WERI-Rb-1 (cell line): ENCODE data around the gene LGI4.
"Not testable (repeated sequence)": the region's sequence is repeated elsewhere in the genome, so short reads cannot be mapped to it uniquely, and the experiment has no call there.

Experiments
- DNase-seq: peaks from one replicate; pipeline ENCODE4 v3.0.0-alpha.2; 2020
- H3K27ac ChIP-seq: fragments of 250-450 bp; sonication (Bioruptor Pico); 2 replicates; pipeline ENCODE4 v1.5.1; 2020; ENCODE audit warnings: mild to moderate bottlenecking, moderate library complexity
- H3K27me3 ChIP-seq: fragments of 250-450 bp; sonication (Bioruptor Pico); 2 replicates; pipeline ENCODE4 v1.5.1; 2021; ENCODE audit warnings: mild to moderate bottlenecking, low read depth, moderate library complexity; ENCODE audit not compliant: insufficient read depth, severe bottlenecking
- H3K36me3 ChIP-seq: fragments of 250-450 bp; sonication (Bioruptor Pico); 2 replicates; pipeline ENCODE4 v1.5.1; 2020; ENCODE audit warnings: mild to moderate bottlenecking, moderate library complexity
- H3K4me3 ChIP-seq: 2 replicates; pipeline ENCODE4 v1.5.1; 2011; ENCODE audit warnings: low read depth, mild to moderate bottlenecking, control low read depth, low read length
- H3K9me3 ChIP-seq: fragments of 250-450 bp; sonication (Bioruptor Pico); 2 replicates; pipeline ENCODE4 v1.5.1; 2021; ENCODE audit warnings: mild to moderate bottlenecking, moderate library complexity; ENCODE audit not compliant: severe bottlenecking
- TF ChIP-seq, protein P1 (sequence below): IDR thresholded peaks from 2 replicates; pipeline ENCODE4 v1.5.1; 2011; ENCODE audit warnings: low read depth, mild to moderate bottlenecking, control low read depth, inconsistent platforms, low read length

LGI4 gene

GRCh38 chr19:35136231-35136630 lies 1.4 kb upstream of the LGI4 start:
- Histone ChIP-seq H3K4me3 (no peak overlapping the region), H3K27ac (no peak overlapping the region), H3K9me3 (no peaks in the 10 kb centered on the region), H3K36me3 (peaks cover 3% of the 10 kb centered on the region; the same call in 1 of the 2 replicates), H3K27me3 (no peaks in the 10 kb centered on the region)
- TF ChIP-seq, protein P1, sequence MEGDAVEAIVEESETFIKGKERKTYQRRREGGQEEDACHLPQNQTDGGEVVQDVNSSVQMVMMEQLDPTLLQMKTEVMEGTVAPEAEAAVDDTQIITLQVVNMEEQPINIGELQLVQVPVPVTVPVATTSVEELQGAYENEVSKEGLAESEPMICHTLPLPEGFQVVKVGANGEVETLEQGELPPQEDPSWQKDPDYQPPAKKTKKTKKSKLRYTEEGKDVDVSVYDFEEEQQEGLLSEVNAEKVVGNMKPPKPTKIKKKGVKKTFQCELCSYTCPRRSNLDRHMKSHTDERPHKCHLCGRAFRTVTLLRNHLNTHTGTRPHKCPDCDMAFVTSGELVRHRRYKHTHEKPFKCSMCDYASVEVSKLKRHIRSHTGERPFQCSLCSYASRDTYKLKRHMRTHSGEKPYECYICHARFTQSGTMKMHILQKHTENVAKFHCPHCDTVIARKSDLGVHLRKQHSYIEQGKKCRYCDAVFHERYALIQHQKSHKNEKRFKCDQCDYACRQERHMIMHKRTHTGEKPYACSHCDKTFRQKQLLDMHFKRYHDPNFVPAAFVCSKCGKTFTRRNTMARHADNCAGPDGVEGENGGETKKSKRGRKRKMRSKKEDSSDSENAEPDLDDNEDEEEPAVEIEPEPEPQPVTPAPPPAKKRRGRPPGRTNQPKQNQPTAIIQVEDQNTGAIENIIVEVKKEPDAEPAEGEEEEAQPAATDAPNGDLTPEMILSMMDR, result no peak
- peak; percentile 11 for DNase-seq

- H3K9me3 ChIP-seq, result no peaks in the 10 kb centered on the region
- TF ChIP-seq, protein P1, result peak; percentile 89
- peak; percentile 92 for DNase-seq
- peak overlapping the region; percentile 29 for H3K4me3 ChIP-seq
- H3K27me3 ChIP-seq, result no peaks in the 10 kb centered on the region
- H3K27ac ChIP-seq, result peak overlapping the region; percentile 81
- H3K36me3 ChIP-seq, result peaks cover 4% of the 10 kb centered on the region; the same call in 1 of the 2 replicates
These were observed 590 bp upstream of the LGI4 start for GRCh38 chr19:35135389-35135909.

DNA sequence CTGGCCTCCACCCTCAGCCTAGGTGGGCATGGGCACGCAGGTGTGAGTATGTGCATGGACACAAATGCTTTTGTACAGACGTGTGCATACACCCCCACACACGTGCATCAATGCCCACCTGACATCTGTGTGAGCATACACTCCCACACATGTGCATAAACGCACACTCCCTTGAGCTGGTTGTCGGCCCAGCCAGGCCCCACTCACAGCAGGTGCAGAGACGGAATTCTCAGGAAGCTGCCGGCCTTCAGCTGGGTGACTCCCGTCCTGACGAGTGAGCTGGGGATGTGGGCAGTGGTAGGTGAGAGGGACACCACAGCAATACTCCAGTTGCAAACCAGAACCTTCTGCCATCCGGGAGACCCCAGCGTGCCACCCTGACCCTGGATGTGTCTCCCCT lies 1.0 kb downstream of the LGI4 start:
- H3K9me3 ChIP-seq, result no peaks in the 10 kb centered on the region
- TF ChIP-seq, protein P1, result no peak
- H3K27ac ChIP-seq, result peak overlapping the region; percentile 81
- H3K4me3 ChIP-seq, result no peak overlapping the region
- no peak for DNase-seq
- H3K27me3 ChIP-seq, result no peaks in the 10 kb centered on the region
- peaks cover 4% of the 10 kb centered on the region; the same call in 1 of the 2 replicates for H3K36me3 ChIP-seq

- TF ChIP-seq, protein P1, result no peak
These were observed 2.6 kb downstream of the LGI4 start for GRCh38 chr19:35132254-35132653.

DNA sequence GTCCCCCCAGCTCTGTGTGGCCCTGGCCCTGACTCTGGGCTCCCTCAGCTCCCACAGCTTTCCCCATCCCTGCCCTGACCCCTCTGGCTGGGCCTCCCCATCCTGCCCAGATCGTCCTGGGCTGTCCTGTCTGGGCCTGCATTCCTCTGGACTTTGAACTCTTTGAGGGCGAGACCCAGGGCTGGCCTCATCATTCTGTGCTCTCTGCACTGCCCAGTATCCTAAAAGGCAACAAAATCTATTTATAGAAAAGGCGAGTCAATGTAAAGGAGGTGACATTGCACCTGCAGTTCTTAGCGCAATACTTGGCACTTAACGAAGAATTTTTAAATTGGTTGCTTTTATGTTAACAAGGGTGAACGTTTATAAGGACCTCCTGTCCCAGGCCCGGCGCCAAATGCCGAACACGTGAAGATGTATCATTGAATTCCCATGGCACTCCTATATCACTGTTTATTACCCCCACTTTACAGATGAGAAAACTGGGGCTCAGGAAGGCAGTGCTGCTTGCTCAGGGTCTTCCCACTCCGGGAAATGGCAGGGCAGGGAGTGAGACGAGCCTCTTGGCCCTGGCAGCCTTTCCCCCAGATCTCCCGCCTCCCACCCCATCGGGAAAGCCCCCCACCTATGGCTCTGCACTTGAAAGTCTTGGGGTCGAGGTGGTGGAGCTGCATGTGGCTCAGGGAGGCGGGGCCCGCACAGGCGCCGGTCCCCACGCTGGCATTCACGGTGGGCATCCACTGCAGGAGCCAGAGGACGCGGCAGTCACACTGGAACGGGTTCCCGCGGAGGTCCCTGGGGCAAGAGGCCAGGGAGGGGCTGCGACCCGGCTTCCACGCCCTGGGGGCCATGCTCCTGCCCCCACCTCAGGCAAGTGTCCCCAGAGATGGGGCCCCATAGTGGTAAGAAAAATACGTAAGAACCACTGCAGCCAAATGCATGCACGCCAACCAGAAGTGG lies 3.8 kb downstream of the LGI4 start:
- Histone ChIP-seq H3K27ac (peak overlapping the region; percentile 66), H3K36me3 (peaks cover 4% of the 10 kb centered on the region; the same call in 1 of the 2 replicates)
- TF ChIP-seq, protein P1, result no peak

More at GRCh38 chr19:35132254-35132653, 2.6 kb downstream of the LGI4 start:
- H3K27me3 ChIP-seq, result no peaks in the 10 kb centered on the region
- H3K27ac ChIP-seq, result no peak overlapping the region
- no peak for DNase-seq
- H3K4me3 ChIP-seq, result no peak overlapping the region
- H3K9me3 ChIP-seq, result no peaks in the 10 kb centered on the region
- peaks cover 4% of the 10 kb centered on the region; the same call in 1 of the 2 replicates for H3K36me3 ChIP-seq

GRCh38 chr19:35129724-35130274 lies 5.1 kb downstream of the LGI4 start:
- peak overlapping the region; percentile 66 for H3K27ac ChIP-seq
- peak; percentile 38 for DNase-seq
- not testable (repeated sequence) for H3K27me3 ChIP-seq, H3K9me3 ChIP-seq, H3K4me3 ChIP-seq, H3K36me3 ChIP-seq

More for the DNA sequence above, 3.8 kb downstream of the LGI4 start:
- H3K9me3 ChIP-seq, result no peaks in the 10 kb centered on the region
- H3K4me3 ChIP-seq, result no peak overlapping the region
- H3K27me3 ChIP-seq, result no peaks in the 10 kb centered on the region
- DNase-seq, result no peak
